Neutrophil (primary cell): ENCODE data around the gene GRAP2.
A peak's percentile ranks its signal among the peaks of the same experiment; 100 is the strongest.

Source experiments
- H3K27ac ChIP-seq: fragments of 200-600 bp; sonication (generic); 2 replicates; pipeline ENCODE4 v1.5.1; 2016; ENCODE audit warnings: mild to moderate bottlenecking, moderate library complexity
- H3K27me3 ChIP-seq: fragments of 200-600 bp; sonication (generic); 2 replicates; pipeline ENCODE4 v1.6.0; 2016; ENCODE audit warnings: mild to moderate bottlenecking
- H3K36me3 ChIP-seq: fragments of 200-600 bp; sonication (generic); 2 replicates; pipeline ENCODE4 v1.5.1; 2017
- H3K4me1 ChIP-seq, 2 experiments: fragments of 200-600 bp in 1 of 2; sonication (generic) in 1 of 2; 1 replicate in 1 of 2; 2 replicates in 1 of 2; pipeline versions ENCODE4 v1.5.1 to v1.6.1; 2013 to 2016; ENCODE audit warnings: low read depth in 1 of 2, low read length in 1 of 2, mild to moderate bottlenecking in 1 of 2, moderate library complexity in 1 of 2; ENCODE audit not compliant: control insufficient read depth in 1 of 2, insufficient read depth in 1 of 2
- H3K4me3 ChIP-seq, 2 experiments: fragments of 200-600 bp in 1 of 2; sonication (generic) in 1 of 2; 1 replicate in 1 of 2; 2 replicates in 1 of 2; pipeline ENCODE4 v1.5.1; 2013 to 2016; ENCODE audit warnings: low read depth in 1 of 2, low read length in 1 of 2, mild to moderate bottlenecking in 1 of 2, moderate library complexity in 1 of 2
- H3K9me3 ChIP-seq: fragments of 200-600 bp; sonication (generic); 2 replicates; pipeline ENCODE4 v1.5.1; 2016
- CTCF ChIP-seq: fragments of 200-600 bp; sonication (generic); IDR thresholded peaks from 2 replicates; pipeline ENCODE4 v1.5.1; 2016; ENCODE audit warnings: antibody characterized with exemption

Gene GRAP2

GRCh38 chr22:39960791-39961746, 60.2 kb downstream of the GRAP2 start:
- Histone ChIP-seq H3K27ac (peak overlapping the region; percentile 80), H3K4me1 (peaks cover 57% of the 10 kb centered on the region in 2 experiments), H3K27me3 (peaks cover 46% of the 10 kb centered on the region), H3K36me3 (no peaks in the 10 kb centered on the region), H3K4me3 (peak overlapping the region in 1 of 2 experiments; percentile 36), H3K9me3 (no peaks in the 10 kb centered on the region)
- no peak for TF ChIP-seq CTCF

GRCh38 chr22:39962071-39962470, 61.2 kb downstream of the GRAP2 start:
- Histone ChIP-seq H3K9me3 (no peaks in the 10 kb centered on the region), H3K36me3 (no peaks in the 10 kb centered on the region), H3K27ac (peak overlapping the region; percentile 80), H3K4me1 (peaks cover 61 to 63% of the 10 kb centered on the region in 2 experiments), H3K4me3 (peak overlapping the region in 1 of 2 experiments; percentile 36), H3K27me3 (peaks cover 40% of the 10 kb centered on the region)
- TF ChIP-seq CTCF: no peak

GRCh38 chr22:39965748-39966147, 64.9 kb downstream of the GRAP2 start:
- H3K4me1 ChIP-seq: peaks cover 50 to 53% of the 10 kb centered on the region in 2 experiments
- H3K36me3 ChIP-seq: no peaks in the 10 kb centered on the region
- no peak for TF ChIP-seq CTCF
- peaks cover 35% of the 10 kb centered on the region for H3K27me3 ChIP-seq
- no peaks in the 10 kb centered on the region for H3K9me3 ChIP-seq
- H3K4me3 ChIP-seq: no peak overlapping the region
- no peak overlapping the region for H3K27ac ChIP-seq

- H3K27me3 ChIP-seq: peaks cover 42% of the 10 kb centered on the region
- no peak overlapping the region for H3K4me3 ChIP-seq
- no peaks in the 10 kb centered on the region for H3K9me3 ChIP-seq
- no peak overlapping the region for H3K27ac ChIP-seq
- peaks cover 43 to 46% of the 10 kb centered on the region in 2 experiments for H3K4me1 ChIP-seq
- H3K36me3 ChIP-seq: no peaks in the 10 kb centered on the region
- no peak for TF ChIP-seq CTCF
Measured at GRCh38 chr22:39966470-39966869, 65.6 kb downstream of the GRAP2 start.

- peaks cover 35 to 38% of the 10 kb centered on the region in 2 experiments for H3K4me1 ChIP-seq
- no peak for TF ChIP-seq CTCF
- H3K36me3 ChIP-seq: no peaks in the 10 kb centered on the region
- H3K27me3 ChIP-seq: peaks cover 50% of the 10 kb centered on the region
- H3K4me3 ChIP-seq: no peak overlapping the region
- H3K9me3 ChIP-seq: no peaks in the 10 kb centered on the region
- no peak overlapping the region for H3K27ac ChIP-seq
Measured at GRCh38 chr22:39967103-39967829, 66.4 kb downstream of the GRAP2 start.
